Inflammatory macrophage treated with lipopolysaccharide for 4 hours (primary cell): ENCODE measurements around the gene GHDC.
A peak's percentile ranks its signal among the peaks of the same experiment; 100 is the strongest.
"Not testable (repeated sequence)": the region's sequence is repeated elsewhere in the genome, so short reads cannot be mapped to it uniquely, and the experiment has no call there.

Experiments used
- DNase-seq: peaks from one replicate; pipeline ENCODE4 v3.0.0-alpha.2; 2020

GHDC gene, protein sequence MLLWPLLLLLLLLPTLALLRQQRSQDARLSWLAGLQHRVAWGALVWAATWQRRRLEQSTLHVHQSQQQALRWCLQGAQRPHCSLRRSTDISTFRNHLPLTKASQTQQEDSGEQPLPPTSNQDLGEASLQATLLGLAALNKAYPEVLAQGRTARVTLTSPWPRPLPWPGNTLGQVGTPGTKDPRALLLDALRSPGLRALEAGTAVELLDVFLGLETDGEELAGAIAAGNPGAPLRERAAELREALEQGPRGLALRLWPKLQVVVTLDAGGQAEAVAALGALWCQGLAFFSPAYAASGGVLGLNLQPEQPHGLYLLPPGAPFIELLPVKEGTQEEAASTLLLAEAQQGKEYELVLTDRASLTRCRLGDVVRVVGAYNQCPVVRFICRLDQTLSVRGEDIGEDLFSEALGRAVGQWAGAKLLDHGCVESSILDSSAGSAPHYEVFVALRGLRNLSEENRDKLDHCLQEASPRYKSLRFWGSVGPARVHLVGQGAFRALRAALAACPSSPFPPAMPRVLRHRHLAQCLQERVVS

DNA sequence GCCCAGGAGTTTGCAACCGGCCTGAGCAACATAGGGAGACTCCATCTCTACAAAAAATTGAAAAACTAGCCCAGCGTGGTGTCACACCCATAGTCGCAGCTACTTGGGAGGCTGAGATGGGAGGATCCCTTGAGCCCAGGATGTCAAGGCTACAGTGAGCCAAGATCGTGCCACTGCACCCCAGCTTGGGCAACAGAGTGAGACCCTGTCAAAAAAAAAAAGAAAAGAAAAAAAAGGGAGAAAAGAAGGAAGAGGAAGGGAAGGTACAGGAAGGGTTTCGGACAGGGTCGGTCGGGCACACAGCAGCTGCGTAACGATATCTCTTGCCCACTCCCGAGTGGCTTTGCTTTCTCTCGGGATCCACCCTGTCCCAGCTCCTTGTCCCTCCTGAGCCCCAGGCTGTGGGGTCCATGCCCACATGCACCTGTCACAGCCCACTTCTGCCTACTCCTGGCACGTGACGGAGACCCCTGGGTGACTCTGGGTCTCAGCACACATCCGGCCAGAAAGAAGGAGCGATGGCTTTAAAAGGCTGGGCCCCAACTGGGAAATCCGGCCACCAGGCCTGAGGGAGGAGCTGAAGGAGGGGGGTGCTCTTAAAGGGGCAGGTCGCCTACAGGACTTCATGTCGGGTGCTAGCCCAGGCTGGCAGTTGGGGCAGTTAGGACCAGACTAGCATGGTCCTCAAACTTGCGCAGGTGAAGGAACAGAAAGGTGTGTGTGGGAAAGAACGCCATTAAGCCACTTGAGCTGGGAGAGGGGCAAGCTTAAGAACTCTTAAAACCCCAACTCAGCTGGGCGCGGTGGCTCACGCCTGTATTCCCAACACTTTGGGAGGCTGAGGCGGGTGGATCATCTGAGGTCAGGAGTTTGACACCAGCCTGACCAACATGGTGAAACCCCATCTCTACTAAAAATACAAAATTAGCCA, at the start of gene GHDC:
Gene GHDC, minus strand, starts transcription at position 526 of the 931 bp plus-strand sequence. CDS start 913 bp downstream, outside the sequence.
- peak; percentile 84 for DNase-seq

DNA sequence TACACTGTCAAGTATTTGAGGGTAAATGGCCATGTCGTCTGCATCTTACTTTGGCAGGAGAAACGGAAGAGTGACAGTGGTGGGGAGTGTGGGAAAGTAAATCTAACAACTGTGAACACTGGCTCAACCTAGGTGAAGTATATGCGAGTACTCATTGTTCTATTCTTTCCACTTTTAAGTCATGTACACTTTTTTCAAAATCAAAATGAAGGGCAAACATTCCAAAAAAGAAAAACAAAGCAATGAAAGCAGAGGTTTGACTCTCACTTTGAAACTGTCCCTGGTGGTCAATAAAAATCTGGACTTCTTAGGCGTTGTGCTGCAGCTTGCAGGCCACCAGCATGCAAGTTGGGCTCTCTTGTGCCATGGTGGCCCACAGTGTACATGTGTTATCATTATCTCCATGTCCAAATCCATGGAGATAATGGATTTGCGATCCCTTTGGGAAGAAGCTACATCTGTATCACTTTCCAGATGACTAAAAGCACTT, 49.2 kb upstream of the GHDC start:
- DNase-seq: no peak

DNA sequence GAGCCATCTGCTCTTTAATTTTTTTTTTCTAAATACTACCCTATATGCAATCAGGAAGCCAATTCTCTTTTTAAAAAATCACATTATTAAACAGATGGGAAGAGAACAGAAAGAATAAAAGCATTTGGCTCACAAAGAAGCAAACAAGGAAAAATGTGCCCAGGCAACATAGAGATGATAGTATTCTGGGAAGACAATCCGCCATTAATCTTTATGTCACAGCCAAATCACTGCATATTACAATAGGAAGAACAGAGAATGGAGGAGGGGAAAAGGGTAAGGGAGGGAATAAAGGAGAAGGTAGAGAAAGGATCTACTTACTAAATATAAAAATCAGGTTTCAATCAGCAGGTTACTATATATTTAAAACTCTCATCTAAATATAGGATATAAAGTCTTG, 47.6 kb upstream of the GHDC start:
- no peak for DNase-seq

DNA sequence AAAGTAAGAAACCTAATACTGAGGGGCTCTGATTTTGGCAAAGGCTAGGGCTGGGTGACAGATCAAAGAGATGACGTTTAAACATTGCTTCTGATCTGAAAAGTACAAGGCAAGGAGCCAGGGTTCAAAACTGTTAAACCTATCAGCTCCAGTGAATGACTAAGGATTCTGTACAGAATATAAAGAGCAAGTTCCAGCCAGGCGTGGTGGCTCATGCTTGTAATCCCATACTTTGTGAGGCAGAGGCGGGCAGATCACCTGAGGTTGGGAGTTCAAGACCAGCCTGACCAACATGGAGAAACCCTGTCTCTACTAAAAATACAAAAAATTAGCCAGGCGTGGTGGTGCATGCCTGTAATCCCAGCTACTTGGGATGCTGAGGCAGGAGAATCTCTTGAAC, 46.6 kb upstream of the GHDC start:
- DNase-seq: not testable (repeated sequence)

DNA sequence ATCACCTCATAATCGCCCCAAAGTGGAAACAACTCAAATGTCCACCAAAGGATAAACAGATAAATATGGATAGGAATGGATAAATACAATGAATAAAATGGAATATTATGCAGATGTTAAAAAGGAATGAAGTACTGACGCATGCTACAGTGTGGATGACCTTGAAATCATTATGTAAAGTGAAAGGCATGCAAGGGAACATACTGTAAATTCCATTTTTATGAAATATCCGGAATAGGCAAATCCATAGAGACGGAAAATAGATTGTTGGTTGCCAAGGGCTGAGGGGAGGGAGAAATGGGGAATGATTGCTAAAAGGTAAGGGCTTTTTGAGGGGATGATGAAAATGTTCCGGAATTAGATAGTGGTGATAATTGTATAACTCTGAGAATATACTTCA, 45.9 kb upstream of the GHDC start:
- DNase-seq: no peak

DNA sequence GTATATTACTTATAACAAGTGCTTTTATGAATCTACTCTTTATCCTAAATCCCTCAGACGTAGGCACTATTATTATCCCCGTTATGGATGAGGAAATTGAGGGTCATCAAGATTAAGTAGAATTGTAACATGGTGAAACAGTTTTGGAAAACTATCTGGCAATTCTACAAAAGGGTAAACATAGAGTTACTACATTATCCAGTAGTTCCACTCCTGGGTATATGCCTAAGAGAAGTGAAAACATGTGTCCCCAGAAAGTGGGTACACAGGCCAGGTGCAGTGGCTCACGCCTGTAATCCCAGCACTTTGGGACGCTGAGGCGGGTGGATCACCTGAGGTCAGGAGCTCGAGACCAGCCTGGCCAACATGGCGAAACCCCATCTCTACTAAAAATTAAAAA, 45.3 kb upstream of the GHDC start:
- DNase-seq: not testable (repeated sequence)

DNA sequence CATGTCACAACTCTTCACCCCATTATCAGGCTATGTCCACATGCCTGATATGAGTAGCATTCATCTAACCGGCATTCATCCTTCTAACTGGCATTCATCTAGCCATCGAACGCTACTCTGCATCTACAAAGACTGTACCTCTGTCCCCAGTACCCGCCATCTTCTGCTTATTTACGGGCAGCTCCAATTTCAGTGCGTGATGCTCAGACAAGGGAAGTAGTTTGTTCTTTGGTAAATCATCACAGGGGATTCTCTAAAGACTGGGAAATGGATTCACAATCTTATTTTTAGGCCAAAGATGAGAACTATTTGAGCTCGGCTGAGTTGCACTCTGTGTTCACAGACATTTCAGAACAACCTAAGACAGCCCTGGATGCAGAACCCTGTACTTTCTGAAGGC, 42.5 kb upstream of the GHDC start:
- DNase-seq: no peak

DNA sequence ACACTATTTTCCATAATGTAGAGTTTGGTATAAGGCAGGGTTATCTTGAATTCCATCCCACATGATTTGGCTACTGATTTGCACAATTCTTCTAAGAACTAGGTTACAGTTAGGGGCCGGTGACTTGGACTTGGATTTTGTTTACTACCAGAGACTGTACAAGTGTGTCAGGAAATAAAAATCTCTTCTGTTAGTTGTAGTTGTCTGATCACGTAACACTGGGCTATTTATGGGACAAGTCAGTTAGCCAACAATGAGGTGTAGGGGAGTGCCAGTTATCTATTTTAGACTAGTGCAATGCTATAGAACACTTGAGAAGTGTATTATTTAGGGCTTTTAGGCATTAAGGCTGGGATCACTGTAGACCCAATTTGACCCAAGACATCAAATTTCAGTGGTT, 39.7 kb upstream of the GHDC start:
- DNase-seq: no peak

DNA sequence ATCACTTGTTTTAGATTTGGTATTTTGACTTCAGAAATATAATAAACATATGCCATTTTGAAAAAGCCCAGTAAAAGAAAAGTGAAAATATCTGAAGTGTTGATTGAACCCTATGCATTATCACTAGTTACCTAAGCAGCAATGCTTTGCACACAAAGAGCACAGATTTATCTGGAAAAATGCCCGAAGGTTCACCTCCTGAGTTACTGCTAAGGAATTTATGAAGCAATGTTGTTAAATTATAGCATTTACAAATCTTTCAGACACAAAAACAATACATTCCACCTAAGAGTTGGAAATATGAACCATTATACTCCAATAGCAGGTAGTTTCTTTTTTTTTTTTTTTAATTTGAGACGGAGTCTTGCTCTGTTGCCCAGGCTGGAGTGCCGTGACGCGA, 38.9 kb upstream of the GHDC start:
- DNase-seq: no peak

DNA sequence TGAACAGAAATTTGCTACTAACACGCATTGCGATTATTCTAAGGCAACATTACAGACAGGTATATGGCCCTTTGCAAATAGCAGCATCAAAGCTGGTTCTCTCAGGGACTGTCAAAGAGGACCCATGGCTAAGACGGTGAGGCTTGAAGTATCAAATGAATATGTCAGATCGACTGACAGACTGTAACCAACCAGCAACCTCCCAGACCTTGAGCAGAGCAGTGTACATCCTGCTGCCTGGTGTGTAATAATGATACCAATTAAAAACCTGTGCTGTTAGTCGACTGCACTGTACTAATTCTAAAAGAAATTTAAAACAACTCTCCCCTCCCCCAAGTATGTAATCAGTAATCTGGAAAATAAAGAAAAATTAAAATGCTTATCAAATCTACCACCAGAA, 35.9 kb upstream of the GHDC start:
- no peak for DNase-seq

DNA sequence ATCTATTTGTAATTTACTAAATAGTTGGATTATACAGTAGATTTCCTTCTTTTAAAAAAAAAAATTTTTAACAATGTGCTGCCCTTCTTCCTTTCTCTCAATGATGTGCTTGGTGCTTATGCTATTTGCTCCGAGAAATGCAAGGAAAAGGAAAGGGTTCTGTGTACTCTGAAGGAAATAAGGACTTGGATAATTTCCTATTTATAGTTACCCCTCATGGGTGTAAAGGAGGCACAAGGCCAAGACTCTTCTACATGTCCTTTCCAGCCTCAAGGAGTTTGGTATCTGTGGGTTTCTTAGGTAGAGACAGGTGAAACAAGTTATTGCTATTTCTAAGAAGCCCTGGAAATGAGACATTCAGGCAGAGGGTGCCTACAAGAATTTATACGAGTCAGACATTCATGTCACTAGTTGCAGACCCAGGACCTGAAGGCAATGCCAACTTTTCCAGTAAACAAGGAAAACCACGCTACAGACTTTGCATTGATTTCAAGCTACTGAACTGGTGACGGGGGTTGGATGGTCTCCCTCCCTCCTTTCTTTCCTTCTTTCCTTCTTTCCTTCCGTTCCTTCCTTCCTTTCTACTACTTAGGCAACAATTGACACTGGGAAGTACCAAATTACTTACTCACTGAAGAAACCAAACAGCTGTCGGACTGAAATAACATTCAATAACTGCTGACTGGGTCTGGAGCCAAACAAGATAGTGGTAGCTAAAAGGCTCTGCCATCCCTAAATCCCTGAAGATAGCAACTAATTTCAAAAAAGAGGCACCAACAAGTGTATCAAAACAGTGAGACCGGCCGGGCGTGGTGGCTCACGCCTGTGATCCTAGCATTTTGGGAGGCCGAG, 33.8 kb upstream of the GHDC start:
- DNase-seq: no peak

DNA sequence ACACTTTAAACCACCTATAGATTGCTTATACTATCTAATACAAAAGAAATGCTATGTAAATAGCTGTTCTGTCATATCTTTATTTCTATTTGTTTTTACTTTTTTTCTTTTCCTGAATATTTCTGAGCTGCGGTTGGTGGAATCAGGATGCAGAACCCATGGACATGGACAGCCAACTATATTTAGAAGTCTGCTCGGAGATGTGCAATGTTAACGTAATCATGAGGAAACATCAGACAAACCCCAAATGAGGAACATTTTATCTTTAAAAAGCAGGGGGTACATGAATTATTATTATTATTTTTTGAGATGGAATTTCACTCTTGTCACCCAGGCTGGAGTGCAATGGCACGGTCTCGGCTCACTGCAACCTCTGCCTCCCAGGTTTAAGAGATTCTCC, 31.4 kb upstream of the GHDC start:
- peak; percentile 27 for DNase-seq

DNA sequence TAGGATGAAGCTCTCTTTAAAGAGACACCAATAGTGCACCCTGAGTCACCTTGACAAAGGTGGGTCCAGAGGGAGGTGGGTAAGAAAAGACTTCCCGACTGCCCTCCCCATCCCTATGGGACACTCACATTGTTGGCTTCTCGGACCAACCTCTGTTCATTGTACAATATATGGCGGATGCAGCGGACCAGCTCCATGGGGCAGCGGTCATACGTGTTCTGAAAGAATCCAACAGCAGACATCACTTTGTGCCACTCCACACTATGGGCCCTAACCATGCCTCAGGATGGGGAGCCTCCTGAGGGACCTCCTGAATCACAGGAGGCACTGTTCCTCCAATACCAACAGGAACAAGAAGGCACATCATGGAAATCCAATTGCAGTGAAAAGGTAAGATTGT, 30.4 kb upstream of the GHDC start:
- DNase-seq: no peak

DNA sequence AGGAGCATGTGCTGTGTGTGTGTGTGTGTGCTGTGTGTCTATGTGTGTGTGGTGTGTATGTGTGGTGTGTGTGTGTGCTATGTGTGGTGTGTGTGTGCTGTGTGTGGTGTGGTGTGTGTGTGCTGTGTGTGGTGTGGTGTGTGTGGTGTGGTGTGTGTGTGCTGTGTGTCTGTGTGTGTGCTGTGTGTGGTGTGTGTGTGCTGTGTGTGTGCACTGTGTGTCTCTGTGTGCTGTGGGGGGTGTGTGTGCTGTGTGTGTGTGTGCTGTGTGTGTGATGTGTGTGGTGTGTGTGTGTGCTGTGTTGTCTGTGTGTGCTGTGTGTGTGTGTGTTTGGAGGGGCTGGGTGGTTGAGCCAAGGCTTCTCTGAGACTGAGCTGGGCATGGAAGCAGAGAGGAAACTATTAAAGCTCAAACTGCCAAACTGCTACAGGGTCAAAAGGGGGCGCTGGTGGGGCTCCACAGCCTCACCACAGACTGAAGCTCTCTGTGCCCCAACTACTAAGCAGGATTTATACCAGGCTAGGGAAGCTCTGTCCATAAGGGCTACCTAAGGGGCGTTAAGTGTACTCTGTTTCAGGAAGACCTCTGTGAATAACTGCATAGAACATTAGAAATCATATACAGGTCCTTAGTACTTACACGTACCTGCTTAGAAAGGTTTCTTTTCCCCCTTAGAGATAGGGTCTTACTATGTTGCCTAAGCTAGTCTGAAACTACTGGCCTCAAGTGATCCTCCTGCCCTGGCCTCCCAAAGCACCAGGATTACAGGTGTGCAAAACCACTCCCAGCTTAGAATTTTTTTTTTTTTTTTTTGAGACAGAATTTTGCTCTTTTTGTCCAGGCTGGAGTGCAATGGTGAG, 27.8 kb upstream of the GHDC start:
- peak; percentile 59 for DNase-seq

DNA sequence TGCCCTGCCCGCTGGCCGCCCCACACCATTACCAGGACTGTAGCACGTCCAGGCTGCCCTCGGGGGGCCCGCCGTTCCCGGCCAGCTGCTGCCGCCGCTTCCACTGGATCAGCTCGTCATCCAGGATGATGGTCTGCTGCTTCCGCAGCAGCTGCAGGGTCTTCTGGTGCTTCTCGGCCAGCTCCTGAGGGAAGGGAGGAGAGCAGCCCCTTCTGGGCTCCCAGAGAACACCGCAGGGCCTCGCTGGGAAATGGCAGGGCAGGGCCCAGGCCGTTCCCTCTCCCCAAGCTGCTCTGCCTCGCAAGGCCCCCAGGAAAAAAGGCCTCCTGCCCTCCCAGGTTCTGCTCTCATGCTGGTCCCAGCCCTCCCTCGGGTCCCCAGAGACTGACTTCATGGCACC, 25.0 kb upstream of the GHDC start:
- not testable (repeated sequence) for DNase-seq

DNA sequence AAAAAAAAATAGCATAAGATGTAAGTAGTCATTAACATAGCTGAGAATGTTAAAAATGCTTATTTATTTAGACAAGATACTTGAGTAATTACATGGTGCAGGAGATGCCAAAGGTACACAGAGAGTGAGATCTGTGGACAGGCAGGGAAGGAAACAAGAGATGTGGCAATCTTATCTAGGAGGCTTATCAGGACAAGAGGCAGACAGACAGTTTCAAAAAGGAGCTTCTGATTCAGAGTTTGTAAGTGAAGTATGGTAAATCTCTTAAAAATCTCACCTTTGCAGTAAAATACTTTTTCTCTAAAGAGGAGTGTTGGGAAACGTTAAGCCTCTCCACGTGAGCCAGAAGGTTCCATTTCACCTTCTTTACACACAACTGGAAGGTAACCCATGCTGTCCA, 19.9 kb upstream of the GHDC start:
- no peak for DNase-seq

DNA sequence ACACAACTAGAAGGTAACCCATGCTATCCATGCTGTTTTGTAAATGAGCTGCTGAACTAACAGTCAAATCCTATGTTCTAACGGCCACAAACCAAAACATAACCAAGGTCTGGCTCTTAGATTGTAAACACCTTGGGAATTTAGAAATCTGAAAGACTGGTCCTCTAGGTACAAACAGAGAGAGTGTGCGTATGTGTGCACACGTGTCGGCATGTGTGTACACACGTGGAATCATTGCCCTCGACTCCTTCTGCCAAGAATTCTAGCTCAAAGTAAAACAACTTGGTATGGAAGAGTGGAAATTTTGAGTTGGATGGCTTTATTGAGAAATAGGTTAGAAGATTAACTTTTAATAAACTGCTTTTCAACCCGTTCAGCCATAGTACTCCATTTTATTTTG, 18.1 kb upstream of the GHDC start:
- DNase-seq: no peak

DNA sequence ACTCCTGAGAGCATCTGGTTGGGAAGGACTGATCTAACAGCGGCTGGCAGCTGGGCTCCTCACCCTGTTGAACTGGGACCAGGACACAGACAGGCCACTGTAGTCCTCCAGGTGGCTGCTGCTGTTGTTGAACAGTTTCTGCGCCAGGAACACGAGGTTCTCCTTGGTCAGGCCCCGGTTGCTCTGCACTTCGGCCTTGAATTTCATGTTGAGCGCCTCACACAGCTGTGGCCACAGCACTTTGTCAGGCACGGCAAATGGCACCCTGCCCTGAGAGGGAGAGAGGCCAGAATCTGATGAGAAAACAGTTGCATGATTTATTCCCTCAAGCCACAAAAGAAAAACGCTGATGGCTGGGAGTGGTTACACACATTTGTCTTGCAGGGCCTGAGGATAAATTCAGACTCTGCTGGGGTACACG, 17.6 kb upstream of the GHDC start:
- not testable (repeated sequence) for DNase-seq

DNA sequence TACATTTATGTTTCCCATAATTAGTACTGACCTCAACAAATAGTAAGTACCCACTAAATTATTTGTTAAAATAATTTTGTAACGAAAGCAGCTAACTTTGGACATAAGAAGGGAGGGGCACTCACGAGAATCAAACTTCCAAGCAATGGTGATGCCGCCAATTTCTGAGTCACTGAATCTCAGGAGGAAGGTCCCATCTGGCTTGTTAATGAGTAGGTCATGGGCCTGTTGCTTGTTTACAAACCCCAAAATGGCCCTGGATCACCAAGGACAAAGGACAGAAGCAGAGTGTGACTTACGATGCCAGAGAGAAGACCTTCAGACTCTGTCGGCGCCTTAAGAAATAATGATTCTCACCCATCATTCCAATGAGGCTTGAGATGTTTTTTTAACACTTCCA, 15.8 kb upstream of the GHDC start:
- no peak for DNase-seq

DNA sequence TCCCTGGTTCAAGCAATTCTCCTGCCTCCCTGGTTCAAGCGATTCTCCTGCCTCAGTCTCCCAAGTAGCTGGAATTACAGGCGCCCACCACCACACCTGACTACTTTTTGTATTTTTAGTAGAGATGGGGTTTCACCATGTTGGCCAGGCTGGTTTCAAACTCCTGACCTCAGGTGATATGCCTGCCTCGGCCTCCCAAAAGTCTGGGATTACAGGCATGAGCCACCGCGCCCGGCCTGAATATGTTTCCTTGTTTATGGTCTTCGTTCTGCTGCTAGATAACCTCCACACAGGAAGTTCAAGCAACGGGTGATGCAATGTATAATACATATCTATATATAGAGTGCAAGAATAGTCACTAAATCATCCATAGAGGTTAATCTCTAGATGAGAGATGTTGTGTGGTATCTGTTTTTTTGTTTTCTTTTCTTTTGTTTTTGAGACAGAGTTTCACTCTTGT, 11.9 kb upstream of the GHDC start:
- DNase-seq: peak; percentile 67

DNA sequence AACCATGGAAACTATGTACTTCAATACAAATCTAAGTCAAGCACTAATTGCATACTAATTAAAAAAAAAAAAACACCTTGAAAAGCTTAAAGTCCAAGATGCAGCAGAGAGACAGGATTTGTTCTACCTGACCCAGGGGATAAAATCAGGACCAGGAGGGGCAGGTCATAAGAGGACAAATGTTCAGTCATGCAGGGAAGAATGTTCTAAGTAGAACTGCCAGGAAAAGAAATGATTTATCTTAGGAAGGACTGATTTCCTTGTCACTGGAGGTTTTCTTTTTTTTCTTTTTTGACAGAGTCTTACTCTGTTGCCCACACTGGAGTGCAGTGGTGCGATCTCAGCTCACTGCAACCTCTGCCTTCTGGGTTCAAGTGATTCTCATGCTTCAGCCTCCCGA, 9.1 kb upstream of the GHDC start:
- no peak for DNase-seq
